OCI-LY3 (cell line): ENCODE measurements around the gene SNN.

Source experiments
- H2AFZ ChIP-seq: fragments of 200-600, 300-600 bp; shearing (Covaris generic); 2 replicates; pipeline ENCODE4 v1.6.0; 2014; ENCODE audit warnings: antibody characterized with exemption, low read depth, low read length
- H3K27ac ChIP-seq: fragments of 200-600, 300-600 bp; sonication (generic); 2 replicates; pipeline ENCODE4 v1.5.1; 2014; ENCODE audit warnings: mild to moderate bottlenecking, low read length, moderate library complexity, mixed read lengths
- H3K27me3 ChIP-seq: fragments of 200-600, 300-600 bp; sonication (generic); 2 replicates; pipeline ENCODE4 v1.6.1; 2014; ENCODE audit warnings: low read depth, low read length, mixed read lengths
- H3K36me3 ChIP-seq: fragments of 200-600, 300-600 bp; sonication (generic); replicated peaks from 2 replicates; pipeline ENCODE3; 2014; ENCODE audit warnings: low read depth, low read length, mixed read lengths
- H3K4me1 ChIP-seq: fragments of 300-600, 200-600 bp; sonication (generic); 2 replicates; pipeline ENCODE4 v1.6.1; 2014; ENCODE audit warnings: low read length, mixed read lengths
- H3K4me2 ChIP-seq: fragments of 200-600, 300-600 bp; sonication (generic); 2 replicates; pipeline ENCODE4 v1.6.1; 2014; ENCODE audit warnings: low read length, mixed read lengths
- H3K4me3 ChIP-seq: fragments of 300-600, 200-600 bp; sonication (generic); 2 replicates; pipeline ENCODE4 v1.5.1; 2014; ENCODE audit warnings: antibody characterized with exemption, mild to moderate bottlenecking, low read length, moderate library complexity
- H3K79me2 ChIP-seq: fragments of 300-600, 200-600 bp; shearing (Covaris generic); 2 replicates; pipeline ENCODE4 v1.6.1; 2014; ENCODE audit warnings: mild to moderate bottlenecking, low read length, mixed read lengths
- H3K9ac ChIP-seq: fragments of 300-600, 200-600 bp; shearing (Covaris generic); 2 replicates; pipeline ENCODE4 v1.6.0; 2014; ENCODE audit warnings: mild to moderate bottlenecking, low read length, moderate library complexity
- H3K9me3 ChIP-seq: fragments of 200-600, 300-600 bp; shearing (Covaris generic); 2 replicates; pipeline ENCODE4 v1.6.1; 2014; ENCODE audit warnings: low read length, mixed read lengths; ENCODE audit not compliant: insufficient read depth
- H4K20me1 ChIP-seq: fragments of 200-600, 300-600 bp; sonication (generic); 2 replicates; pipeline ENCODE4 v1.6.1; 2016; ENCODE audit warnings: low read length, mixed read lengths; ENCODE audit not compliant: insufficient read depth
- CTCF ChIP-seq: fragments of 200-600, 300-600 bp; sonication (generic); IDR thresholded peaks from 2 replicates; pipeline ENCODE4 v1.5.1; 2014; ENCODE audit warnings: antibody characterized with exemption, low read length, low read depth
- EZH2phosphoT487 ChIP-seq: fragments of 200-600 bp; shearing (Covaris generic); IDR thresholded peaks from 2 replicates; pipeline ENCODE4 v1.6.1; 2018; ENCODE audit warnings: antibody characterized with exemption, mixed run types, low read depth

The SNN gene

GRCh38 chr16:11633113-11633512 lies 35.1 kb upstream of the SNN start:
- no peak overlapping the region for H2AFZ ChIP-seq
- no peaks in the 10 kb centered on the region for H3K36me3 ChIP-seq
- peaks cover 3% of the 10 kb centered on the region; the same call in 1 of the 2 replicates for H3K4me1 ChIP-seq
- no peak overlapping the region for H3K4me3 ChIP-seq
- no peaks in the 10 kb centered on the region for H3K9me3 ChIP-seq
- no peak overlapping the region for H3K9ac ChIP-seq
- TF ChIP-seq EZH2phosphoT487: no peak
- TF ChIP-seq CTCF: no peak
- H4K20me1 ChIP-seq: no peaks in the 10 kb centered on the region
- H3K79me2 ChIP-seq: no peaks in the 10 kb centered on the region
- H3K27ac ChIP-seq: no peak overlapping the region
- H3K27me3 ChIP-seq: no peaks in the 10 kb centered on the region; the same call in 1 of the 2 replicates
- H3K4me2 ChIP-seq: no peak overlapping the region

- Histone ChIP-seq H3K4me2 (no peak overlapping the region), H3K27ac (no peak overlapping the region), H4K20me1 (no peaks in the 10 kb centered on the region), H3K9ac (no peak overlapping the region), H3K4me3 (no peak overlapping the region), H3K9me3 (no peaks in the 10 kb centered on the region), H3K4me1 (peaks cover 3% of the 10 kb centered on the region; the same call in 1 of the 2 replicates), H2AFZ (no peak overlapping the region), H3K36me3 (no peaks in the 10 kb centered on the region), H3K79me2 (no peaks in the 10 kb centered on the region), H3K27me3 (peaks cover 4% of the 10 kb centered on the region; the same call in 1 of the 2 replicates)
- TF ChIP-seq EZH2phosphoT487 (no peak), CTCF (no peak)
These were observed 33.9 kb upstream of the SNN start for GRCh38 chr16:11634312-11634711.

GRCh38 chr16:11635113-11635652 lies 33.1 kb upstream of the SNN start:
- H2AFZ ChIP-seq: no peak overlapping the region
- H4K20me1 ChIP-seq: no peaks in the 10 kb centered on the region
- TF ChIP-seq EZH2phosphoT487: no peak
- no peak for TF ChIP-seq CTCF
- H3K36me3 ChIP-seq: no peaks in the 10 kb centered on the region
- no peak overlapping the region for H3K4me3 ChIP-seq
- H3K27ac ChIP-seq: no peak overlapping the region
- H3K9ac ChIP-seq: no peak overlapping the region
- H3K4me1 ChIP-seq: 0 out of 2 replicates have a peak, but pooled peaks cover 3% of the 10 kb centered on the region
- no peaks in the 10 kb centered on the region for H3K79me2 ChIP-seq
- H3K27me3 ChIP-seq: peaks cover 7% of the 10 kb centered on the region; the same call in 1 of the 2 replicates
- H3K9me3 ChIP-seq: no peaks in the 10 kb centered on the region
- no peak overlapping the region for H3K4me2 ChIP-seq

- TF ChIP-seq CTCF: no peak
- no peak for TF ChIP-seq EZH2phosphoT487
- Histone ChIP-seq H3K79me2 (no peaks in the 10 kb centered on the region), H3K4me3 (no peak overlapping the region), H3K9ac (no peak overlapping the region), H4K20me1 (no peaks in the 10 kb centered on the region), H3K36me3 (no peaks in the 10 kb centered on the region), H2AFZ (no peak overlapping the region), H3K27me3 (peaks cover 12% of the 10 kb centered on the region; the same call in 1 of the 2 replicates), H3K4me1 (0 out of 2 replicates have a peak, but pooled peaks cover 3% of the 10 kb centered on the region), H3K4me2 (no peak overlapping the region), H3K27ac (no peak overlapping the region), H3K9me3 (no peaks in the 10 kb centered on the region)
These were observed 32.5 kb upstream of the SNN start for GRCh38 chr16:11635679-11636171.
